Neuronal stem cell (in vitro differentiated cells): Measurements from ENCODE around the gene TRPM3.
A peak's percentile ranks its signal among the peaks of the same experiment; 100 is the strongest.

Experiments used
- DNase-seq: peaks from one replicate; pipeline ENCODE4 v3.0.0-alpha.2; 2013; ENCODE audit warnings: low spot score
- H2AFZ ChIP-seq: one replicate; pipeline ENCODE4 v1.6.1; 2013; ENCODE audit warnings: mild to moderate bottlenecking, low read length, inconsistent platforms
- H2AK5ac ChIP-seq: 2 replicates; pipeline ENCODE4 v1.6.1; 2013; ENCODE audit warnings: low read depth, mild to moderate bottlenecking, inconsistent platforms, low read length, moderate library complexity, mixed read lengths
- H2BK120ac ChIP-seq: 2 replicates; pipeline ENCODE4 v1.6.1; 2013; ENCODE audit warnings: low read depth, mild to moderate bottlenecking, inconsistent platforms, low read length, moderate library complexity, mixed read lengths
- H2BK12ac ChIP-seq: one replicate; pipeline ENCODE4 v1.6.1; 2013; ENCODE audit warnings: low read length, inconsistent platforms
- H2BK15ac ChIP-seq: 2 replicates; pipeline ENCODE4 v1.6.1; 2013; ENCODE audit warnings: mild to moderate bottlenecking, low read length, inconsistent platforms, mixed read lengths
- H2BK5ac ChIP-seq: one replicate; pipeline ENCODE4 v1.6.1; 2013; ENCODE audit warnings: inconsistent platforms, mild to moderate bottlenecking, low read length, moderate library complexity
- H3K14ac ChIP-seq: one replicate; pipeline ENCODE4 v1.6.1; 2013; ENCODE audit warnings: low read length, inconsistent platforms
- H3K18ac ChIP-seq: 2 replicates; pipeline ENCODE4 v1.6.1; 2013; ENCODE audit warnings: low read length, inconsistent platforms
- H3K23ac ChIP-seq: 2 replicates; pipeline ENCODE4 v1.6.1; 2013; ENCODE audit warnings: low read depth, mild to moderate bottlenecking, mixed read lengths, low read length, inconsistent platforms; ENCODE audit not compliant: poor library complexity
- H3K27ac ChIP-seq: replicated peaks from 3 replicates; pipeline ENCODE4 v1.5.1; 2013; ENCODE audit warnings: low read length, inconsistent platforms
- H3K27me3 ChIP-seq, 3 experiments: 2 replicates each; pipeline ENCODE4 v1.6.1; 2013; ENCODE audit warnings: low read length in 3 of 3, mild to moderate bottlenecking in 2 of 3, inconsistent platforms in 1 of 3, low read depth in 1 of 3, mixed read lengths in 1 of 3, moderate library complexity in 1 of 3; ENCODE audit not compliant: control insufficient read depth in 3 of 3, insufficient read depth in 3 of 3
- H3K36me3 ChIP-seq, 2 donors: replicated peaks in 1 of 2; 2 replicates each; pipeline ENCODE4 v1.6.1; 2013; ENCODE audit warnings: low read length in 2 of 2; ENCODE audit not compliant: control insufficient read depth in 2 of 2, insufficient read depth in 2 of 2
- H3K4ac ChIP-seq: 2 replicates; pipeline ENCODE4 v1.6.1; 2013; ENCODE audit warnings: inconsistent platforms, mild to moderate bottlenecking, low read length, moderate library complexity
- H3K4me1 ChIP-seq, 2 donors: 1 replicate in 1 of 2; 2 replicates in 1 of 2; pipeline ENCODE4 v1.6.1; 2013; ENCODE audit warnings: low read length in 2 of 2, low read depth in 1 of 2; ENCODE audit not compliant: control insufficient read depth in 2 of 2, insufficient read depth in 1 of 2
- H3K4me2 ChIP-seq: one replicate; pipeline ENCODE4 v1.6.1; 2013; ENCODE audit warnings: mild to moderate bottlenecking, low read length, inconsistent platforms; ENCODE audit not compliant: insufficient read depth, poor library complexity, severe bottlenecking
- H3K4me3 ChIP-seq, 2 donors: 2 replicates each; pipeline ENCODE4 v1.5.1; 2013; ENCODE audit warnings: low read length in 2 of 2, mild to moderate bottlenecking in 2 of 2, inconsistent platforms in 1 of 2, moderate library complexity in 1 of 2
- H3K79me1 ChIP-seq: one replicate; pipeline ENCODE4 v1.6.1; 2013; ENCODE audit warnings: low read depth, mild to moderate bottlenecking, inconsistent platforms, low read length, moderate library complexity
- H3K9ac ChIP-seq: one replicate; pipeline ENCODE4 v1.6.1; 2013; ENCODE audit warnings: mild to moderate bottlenecking, low read depth, low read length, inconsistent platforms; ENCODE audit not compliant: poor library complexity
- H3K9me3 ChIP-seq, 2 donors: replicated peaks in 1 of 2; 2 replicates each; pipeline versions ENCODE3 to v1.6.1; 2013; ENCODE audit warnings: low read length in 2 of 2, mild to moderate bottlenecking in 2 of 2, inconsistent platforms in 1 of 2, low read depth in 1 of 2, mixed read lengths in 1 of 2, moderate library complexity in 1 of 2; ENCODE audit not compliant: control insufficient read depth in 2 of 2, insufficient read depth in 1 of 2
- H4K8ac ChIP-seq: one replicate; pipeline ENCODE4 v1.6.1; 2013; ENCODE audit warnings: low read depth, mild to moderate bottlenecking, inconsistent platforms, low read length, moderate library complexity
- H4K91ac ChIP-seq: one replicate; pipeline ENCODE4 v1.6.1; 2013; ENCODE audit warnings: low read length, low read depth, mild to moderate bottlenecking, inconsistent platforms; ENCODE audit not compliant: poor library complexity
- WGBS, 2 donors: extraction: QIAGEN DNeasy Blood & Tissue Kit; methylation state at CpG; one replicate each; pipeline ENCODE4 v1.1.7; 2013; ENCODE audit warnings: missing lambda C conversion rate in 2 of 2, mixed read lengths in 1 of 2; ENCODE audit not compliant: insufficient read length in 2 of 2, insufficient replicate concordance in 1 of 2; ENCODE audit errors: extremely low coverage in 2 of 2; 5-methylcytosine and 5-hydroxymethylcytosine counted together

TRPM3 gene

DNA sequence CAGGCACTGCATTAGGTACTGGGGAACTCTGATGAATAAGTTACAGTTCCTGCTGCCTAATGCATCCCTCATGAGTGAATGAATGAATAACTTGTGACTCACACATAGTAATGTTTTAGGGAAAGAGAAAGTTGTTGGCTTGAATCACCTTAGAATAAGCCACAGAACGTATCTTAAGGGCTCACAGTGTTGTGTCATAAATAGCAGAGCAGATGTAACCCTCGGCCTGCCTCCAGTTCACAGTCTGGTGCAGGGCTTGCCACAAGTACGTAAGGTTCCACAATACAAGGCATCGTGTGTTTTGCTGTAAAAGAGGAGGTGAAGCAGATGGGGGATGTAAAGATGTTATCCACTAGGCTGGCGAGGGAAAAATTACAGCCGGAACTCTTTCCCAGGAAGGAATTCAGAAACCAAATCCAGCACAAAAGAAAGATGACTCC, 218.7 kb downstream of the TRPM3 start:
- Histone ChIP-seq H2BK15ac (no peak overlapping the region), H3K14ac (no peak overlapping the region), H3K27ac (no peak overlapping the region), H3K27me3 (no peaks in the 10 kb centered on the region), H3K9me3 (peaks cover 0 to 2% of the 10 kb centered on the region in 2 donors), H2BK12ac (no peak overlapping the region), H2BK120ac (no peak overlapping the region), H3K18ac (no peak overlapping the region), H3K23ac (no peak overlapping the region), H3K4ac (no peak overlapping the region), H3K36me3 (no peaks in the 10 kb centered on the region), H3K9ac (no peak overlapping the region), H3K4me1 (peaks cover 17 to 19% of the 10 kb centered on the region in 2 donors), H4K8ac (no peak overlapping the region), H3K79me1 (no peaks in the 10 kb centered on the region), H4K91ac (no peak overlapping the region), H2AK5ac (no peak overlapping the region), H2BK5ac (no peak overlapping the region), H3K4me3 (no peak overlapping the region), H3K4me2 (no peak overlapping the region), H2AFZ (peak overlapping the region; percentile 70)
- WGBS, 2 donors = no CpG with 5 or more reads among the region's 6 CpGs
- no peak for DNase-seq

DNA sequence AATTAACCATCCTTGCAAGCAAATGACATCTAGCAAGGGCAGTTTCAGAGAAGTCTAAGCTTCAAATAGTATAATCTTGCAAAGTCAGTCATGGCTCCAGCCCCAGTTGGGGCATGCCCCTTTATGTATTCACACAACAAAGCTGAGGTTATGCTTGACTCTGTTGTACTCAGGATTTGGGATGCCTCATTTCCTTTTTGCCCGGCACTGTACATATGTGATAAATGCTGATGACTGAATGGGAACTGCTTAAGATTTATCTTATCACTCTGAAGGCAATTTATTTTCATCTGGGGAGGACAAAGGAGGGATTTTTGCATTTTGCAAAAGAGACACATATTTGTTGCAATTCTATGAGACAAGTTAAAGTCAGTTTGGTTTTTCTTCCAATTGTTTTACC, 219.2 kb downstream of the TRPM3 start:
- Histone ChIP-seq H3K4me3 (no peak overlapping the region), H3K27ac (no peak overlapping the region), H3K9me3 (peaks cover 0 to 2% of the 10 kb centered on the region in 2 donors), H3K4me2 (no peak overlapping the region), H4K91ac (no peak overlapping the region), H3K79me1 (no peaks in the 10 kb centered on the region), H2AFZ (no peak overlapping the region), H3K9ac (no peak overlapping the region), H3K4me1 (peaks cover 17 to 19% of the 10 kb centered on the region in 2 donors), H2BK12ac (no peak overlapping the region), H3K27me3 (no peaks in the 10 kb centered on the region), H3K23ac (no peak overlapping the region), H2AK5ac (no peak overlapping the region), H2BK120ac (no peak overlapping the region), H4K8ac (no peak overlapping the region), H3K36me3 (no peaks in the 10 kb centered on the region), H3K4ac (no peak overlapping the region), H2BK5ac (no peak overlapping the region), H3K18ac (no peak overlapping the region), H2BK15ac (no peak overlapping the region), H3K14ac (no peak overlapping the region)
- whole genome bisulfite sequencing, 2 donors = no CpG with 5 or more reads among the region's 1 CpG
- DNase-seq = no peak

DNA sequence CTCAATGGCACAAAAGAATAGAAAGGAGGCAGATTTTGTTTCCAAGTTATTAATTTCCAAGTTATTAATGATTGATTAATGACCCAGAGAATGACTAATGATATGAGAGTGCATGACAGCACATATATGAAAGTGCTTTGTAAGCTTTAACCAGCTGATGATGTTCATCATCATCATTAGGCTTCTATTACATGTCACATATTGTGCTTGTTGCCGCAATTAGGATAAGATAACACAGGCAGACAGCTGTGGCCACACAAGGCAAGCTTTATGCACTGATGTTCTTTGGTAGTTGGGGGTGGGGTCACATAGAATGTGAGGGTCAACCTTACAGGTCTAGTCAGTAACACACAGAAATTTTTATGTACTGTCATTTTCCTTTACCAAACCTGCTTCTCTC, 219.7 kb downstream of the TRPM3 start:
- no peak for DNase-seq
- Histone ChIP-seq H3K23ac (no peak overlapping the region), H3K27ac (no peak overlapping the region), H2AK5ac (no peak overlapping the region), H3K14ac (no peak overlapping the region), H2BK5ac (no peak overlapping the region), H3K4me1 (peaks cover 17 to 19% of the 10 kb centered on the region in 2 donors), H3K79me1 (no peaks in the 10 kb centered on the region), H4K8ac (no peak overlapping the region), H3K4ac (no peak overlapping the region), H3K27me3 (no peaks in the 10 kb centered on the region), H2BK15ac (no peak overlapping the region), H2BK12ac (no peak overlapping the region), H3K9me3 (peaks cover 0 to 2% of the 10 kb centered on the region in 2 donors), H2BK120ac (no peak overlapping the region), H3K4me3 (no peak overlapping the region), H2AFZ (no peak overlapping the region), H3K36me3 (no peaks in the 10 kb centered on the region), H3K9ac (no peak overlapping the region), H3K4me2 (no peak overlapping the region), H4K91ac (no peak overlapping the region), H3K18ac (no peak overlapping the region)
- no CpG with 5 or more reads among the region's 1 CpG for WGBS, 2 donors

DNA sequence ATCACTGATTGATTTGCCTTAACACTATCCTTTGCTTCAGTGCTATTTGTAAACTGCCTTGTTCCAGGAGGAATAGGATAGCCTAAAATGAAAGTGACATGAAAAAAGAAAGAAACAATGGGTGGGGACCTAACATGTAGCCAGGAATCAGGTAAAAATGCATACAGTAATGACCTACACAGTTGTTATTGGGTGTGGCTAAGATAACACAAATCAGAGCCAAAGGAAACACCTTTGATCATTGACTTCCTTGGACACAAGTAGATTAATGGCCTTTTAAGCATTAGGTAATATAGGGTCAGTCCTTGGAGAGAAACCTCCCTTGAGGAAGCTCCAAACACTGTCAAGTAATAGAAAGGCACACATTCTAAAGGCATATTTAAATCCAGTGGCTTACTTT, 220.4 kb downstream of the TRPM3 start:
- Histone ChIP-seq H3K4me3 (no peak overlapping the region), H4K8ac (no peak overlapping the region), H3K4ac (no peak overlapping the region), H3K9me3 (peaks cover 0 to 2% of the 10 kb centered on the region in 2 donors), H3K4me1 (peaks cover 17 to 19% of the 10 kb centered on the region in 2 donors), H2BK120ac (no peak overlapping the region), H2BK5ac (no peak overlapping the region), H4K91ac (no peak overlapping the region), H2AFZ (no peak overlapping the region), H3K36me3 (no peaks in the 10 kb centered on the region), H3K27ac (no peak overlapping the region), H3K23ac (no peak overlapping the region), H2AK5ac (no peak overlapping the region), H2BK12ac (no peak overlapping the region), H3K27me3 (no peaks in the 10 kb centered on the region), H3K9ac (no peak overlapping the region), H2BK15ac (no peak overlapping the region), H3K79me1 (no peaks in the 10 kb centered on the region), H3K18ac (no peak overlapping the region), H3K14ac (no peak overlapping the region), H3K4me2 (no peak overlapping the region)
- DNase-seq = no peak
